ENCODE measurements around the gene FAM120A.

FAM120A gene

GRCh38 chr9:93582550-93582949 is 131.1 kb downstream of the FAM120A start:
- FAIRE-seq, result no peak

GRCh38 chr9:93585259-93585658 is 133.8 kb downstream of the FAM120A start:
- no peak for FAIRE-seq

- FAIRE-seq, result no peak
Observed at GRCh38 chr9:93585695-93586094, 134.2 kb downstream of the FAM120A start.

- no peak for FAIRE-seq
Observed at GRCh38 chr9:93586290-93587057, 135.0 kb downstream of the FAM120A start.

- FAIRE-seq, result no peak
Observed at GRCh38 chr9:93587284-93587650, 135.8 kb downstream of the FAM120A start.

- no peak for FAIRE-seq
Observed at GRCh38 chr9:93587651-93588347, 136.3 kb downstream of the FAM120A start.

- FAIRE-seq, result no peak
Observed at GRCh38 chr9:93588641-93589609, 137.4 kb downstream of the FAM120A start.

- FAIRE-seq, result no peak
Observed at GRCh38 chr9:93589688-93590087, 138.2 kb downstream of the FAM120A start.

- FAIRE-seq, result no peak
Observed at GRCh38 chr9:93590609-93591234, 139.2 kb downstream of the FAM120A start.

- no peak for FAIRE-seq
Observed at GRCh38 chr9:93591301-93592007, 140.0 kb downstream of the FAM120A start.

- no peak for FAIRE-seq
Observed at GRCh38 chr9:93592008-93592642, 140.6 kb downstream of the FAM120A start.

- FAIRE-seq, result no peak
Observed at GRCh38 chr9:93592643-93593021, 141.1 kb downstream of the FAM120A start.

GRCh38 chr9:93593144-93593658 is 141.7 kb downstream of the FAM120A start:
- no peak for FAIRE-seq

- no peak for FAIRE-seq
Observed at GRCh38 chr9:93594041-93594756, 142.7 kb downstream of the FAM120A start.

GRCh38 chr9:93595461-93595860 is 144.0 kb downstream of the FAM120A start:
- no peak for FAIRE-seq

- FAIRE-seq, result no peak
Observed at GRCh38 chr9:93595861-93596365, 144.4 kb downstream of the FAM120A start.

- FAIRE-seq, result no peak
Observed at GRCh38 chr9:93596399-93596798, 144.9 kb downstream of the FAM120A start.

- no peak for FAIRE-seq
Observed at GRCh38 chr9:93597142-93597706, 145.7 kb downstream of the FAM120A start.

- FAIRE-seq, result no peak
Observed at GRCh38 chr9:93597871-93598646, 146.6 kb downstream of the FAM120A start.
